GM19397 (cell line): ENCODE results near the gene CELSR2.

Experiments used
- ATAC-seq: cut with Tn5 transposase; IDR thresholded peaks from one replicate; pipeline ENCODE4 v1.9.1; 2021; ENCODE audit warnings: mild to moderate bottlenecking, moderate library complexity; ENCODE audit not compliant: unreplicated experiment

Gene CELSR2

DNA sequence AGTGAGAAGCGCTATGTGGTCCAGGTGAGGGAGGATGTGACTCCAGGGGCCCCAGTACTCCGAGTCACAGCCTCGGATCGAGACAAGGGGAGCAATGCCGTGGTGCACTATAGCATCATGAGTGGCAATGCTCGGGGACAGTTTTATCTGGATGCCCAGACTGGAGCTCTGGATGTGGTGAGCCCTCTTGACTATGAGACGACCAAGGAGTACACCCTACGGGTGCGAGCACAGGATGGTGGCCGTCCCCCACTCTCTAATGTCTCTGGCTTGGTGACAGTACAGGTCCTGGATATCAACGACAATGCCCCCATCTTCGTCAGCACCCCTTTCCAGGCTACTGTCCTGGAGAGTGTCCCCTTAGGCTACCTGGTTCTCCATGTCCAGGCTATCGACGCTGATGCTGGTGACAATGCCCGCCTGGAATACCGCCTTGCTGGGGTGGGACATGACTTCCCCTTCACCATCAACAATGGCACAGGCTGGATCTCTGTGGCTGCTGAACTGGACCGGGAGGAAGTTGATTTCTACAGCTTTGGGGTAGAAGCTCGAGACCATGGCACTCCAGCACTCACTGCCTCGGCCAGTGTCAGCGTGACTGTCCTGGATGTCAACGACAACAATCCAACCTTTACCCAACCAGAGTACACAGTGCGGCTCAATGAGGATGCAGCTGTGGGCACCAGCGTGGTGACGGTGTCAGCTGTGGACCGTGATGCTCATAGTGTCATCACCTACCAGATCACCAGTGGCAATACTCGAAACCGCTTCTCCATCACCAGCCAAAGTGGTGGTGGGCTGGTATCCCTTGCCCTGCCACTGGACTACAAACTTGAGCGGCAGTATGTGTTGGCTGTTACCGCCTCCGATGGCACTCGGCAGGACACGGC lies 2.2 kb downstream of the CELSR2 start:
- ATAC-seq: no peak

DNA sequence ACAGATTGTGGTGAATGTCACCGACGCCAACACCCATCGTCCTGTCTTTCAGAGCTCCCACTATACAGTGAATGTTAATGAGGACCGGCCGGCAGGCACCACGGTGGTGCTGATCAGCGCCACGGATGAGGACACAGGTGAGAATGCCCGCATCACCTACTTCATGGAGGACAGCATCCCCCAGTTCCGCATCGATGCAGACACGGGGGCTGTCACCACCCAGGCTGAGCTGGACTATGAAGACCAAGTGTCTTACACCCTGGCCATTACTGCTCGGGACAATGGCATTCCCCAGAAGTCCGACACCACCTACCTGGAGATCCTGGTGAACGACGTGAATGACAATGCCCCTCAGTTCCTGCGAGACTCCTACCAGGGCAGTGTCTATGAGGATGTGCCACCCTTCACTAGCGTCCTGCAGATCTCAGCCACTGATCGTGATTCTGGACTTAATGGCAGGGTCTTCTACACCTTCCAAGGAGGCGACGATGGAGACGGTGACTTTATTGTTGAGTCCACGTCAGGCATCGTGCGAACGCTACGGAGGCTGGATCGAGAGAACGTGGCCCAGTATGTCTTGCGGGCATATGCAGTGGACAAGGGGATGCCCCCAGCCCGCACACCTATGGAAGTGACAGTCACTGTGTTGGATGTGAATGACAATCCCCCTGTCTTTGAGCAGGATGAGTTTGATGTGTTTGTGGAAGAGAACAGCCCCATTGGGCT lies 3.0 kb downstream of the CELSR2 start:
- no peak for ATAC-seq

DNA sequence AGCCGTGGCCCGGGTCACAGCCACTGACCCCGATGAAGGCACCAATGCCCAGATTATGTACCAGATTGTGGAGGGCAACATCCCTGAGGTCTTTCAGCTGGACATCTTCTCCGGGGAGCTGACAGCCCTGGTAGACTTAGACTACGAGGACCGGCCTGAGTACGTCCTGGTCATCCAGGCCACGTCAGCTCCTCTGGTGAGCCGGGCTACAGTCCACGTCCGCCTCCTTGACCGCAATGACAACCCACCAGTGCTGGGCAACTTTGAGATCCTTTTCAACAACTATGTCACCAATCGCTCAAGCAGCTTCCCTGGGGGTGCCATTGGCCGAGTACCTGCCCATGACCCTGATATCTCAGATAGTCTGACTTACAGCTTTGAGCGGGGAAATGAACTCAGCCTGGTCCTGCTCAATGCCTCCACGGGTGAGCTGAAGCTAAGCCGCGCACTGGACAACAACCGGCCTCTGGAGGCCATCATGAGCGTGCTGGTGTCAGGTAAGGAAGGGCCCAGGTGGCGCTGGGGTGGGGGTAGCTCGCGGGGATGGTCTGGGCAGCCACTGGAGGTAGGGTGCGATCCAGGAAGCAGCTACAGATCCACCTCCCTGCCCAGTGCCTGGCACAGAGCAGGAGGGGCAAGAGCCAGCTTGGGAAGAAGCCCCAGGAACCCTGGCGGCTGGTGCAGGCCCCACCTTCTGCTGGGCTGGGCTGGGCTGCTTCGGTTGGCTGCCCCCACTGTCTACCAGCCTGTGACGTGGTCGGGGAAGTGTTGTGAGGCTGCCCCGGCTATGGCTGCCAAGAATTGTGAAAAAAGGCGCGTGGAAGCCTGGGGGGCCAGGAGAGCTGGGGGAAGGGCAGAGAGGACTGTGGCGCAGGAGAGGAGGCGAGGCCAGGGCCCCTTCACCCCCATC lies 3.8 kb downstream of the CELSR2 start:
- ATAC-seq: no peak

DNA sequence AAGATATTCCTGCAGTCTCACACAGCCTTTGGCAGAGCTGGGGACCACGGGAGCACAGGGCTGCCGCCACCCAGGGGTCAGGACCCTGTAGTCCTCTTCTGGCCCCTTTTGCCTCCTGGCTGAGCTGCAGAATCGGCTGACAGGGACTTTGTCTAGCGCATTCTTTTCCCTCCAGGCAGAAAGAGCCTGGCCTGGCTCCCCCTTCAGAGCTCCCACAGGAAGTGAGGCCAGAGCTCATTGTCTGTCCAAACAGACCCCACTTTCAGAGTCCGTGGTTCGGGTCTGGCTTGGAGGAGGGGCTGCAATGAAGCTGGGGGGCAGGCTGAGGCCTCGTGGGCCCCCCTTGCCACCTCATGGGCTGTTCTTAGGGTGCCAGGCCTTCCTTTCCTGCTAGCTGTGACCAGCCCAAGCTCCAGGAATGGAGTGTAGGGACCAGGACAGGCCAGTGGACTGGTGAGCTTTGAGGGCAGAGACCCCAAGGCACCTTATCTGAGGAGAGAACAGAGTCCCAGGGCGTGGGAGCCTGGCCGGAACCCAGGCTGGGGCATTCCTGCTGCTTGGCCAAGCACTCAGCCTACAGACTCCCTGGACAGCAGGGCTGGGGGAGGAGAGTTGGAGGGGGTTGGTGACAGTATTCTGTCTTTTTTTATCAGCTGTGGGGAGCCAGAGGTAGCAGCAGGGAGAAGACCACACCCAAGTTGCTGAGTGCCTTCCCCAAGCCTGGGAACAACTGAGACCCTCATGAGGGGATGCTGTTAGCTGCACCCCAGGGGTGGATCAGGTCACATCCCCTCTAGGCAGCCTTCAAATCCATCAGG lies 4.7 kb downstream of the CELSR2 start:
- ATAC-seq: no peak

DNA sequence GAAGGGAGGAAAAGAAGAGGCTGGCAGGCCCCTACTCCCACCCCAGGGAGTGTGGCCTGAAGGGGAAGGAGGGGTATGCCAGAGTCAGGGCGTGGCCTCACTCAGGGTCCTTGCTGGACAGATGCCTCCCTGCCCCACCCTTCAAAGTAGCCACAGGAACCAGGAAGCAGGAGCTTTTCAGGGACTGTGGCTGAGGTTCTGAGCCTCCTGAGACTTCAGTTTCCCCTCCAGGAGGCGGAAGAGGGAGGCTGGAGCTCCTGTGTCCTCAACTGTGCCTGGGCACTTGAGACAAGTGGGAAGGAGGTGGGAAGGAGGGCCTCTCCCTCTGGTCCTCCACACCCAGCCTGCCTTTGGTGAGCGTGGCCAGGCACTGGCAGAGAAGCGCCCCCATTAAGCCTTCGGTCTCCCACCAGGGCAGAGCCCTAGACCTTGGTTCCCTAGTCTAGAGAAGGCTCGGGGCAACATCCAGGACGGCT lies 5.3 kb downstream of the CELSR2 start:
- no peak for ATAC-seq

DNA sequence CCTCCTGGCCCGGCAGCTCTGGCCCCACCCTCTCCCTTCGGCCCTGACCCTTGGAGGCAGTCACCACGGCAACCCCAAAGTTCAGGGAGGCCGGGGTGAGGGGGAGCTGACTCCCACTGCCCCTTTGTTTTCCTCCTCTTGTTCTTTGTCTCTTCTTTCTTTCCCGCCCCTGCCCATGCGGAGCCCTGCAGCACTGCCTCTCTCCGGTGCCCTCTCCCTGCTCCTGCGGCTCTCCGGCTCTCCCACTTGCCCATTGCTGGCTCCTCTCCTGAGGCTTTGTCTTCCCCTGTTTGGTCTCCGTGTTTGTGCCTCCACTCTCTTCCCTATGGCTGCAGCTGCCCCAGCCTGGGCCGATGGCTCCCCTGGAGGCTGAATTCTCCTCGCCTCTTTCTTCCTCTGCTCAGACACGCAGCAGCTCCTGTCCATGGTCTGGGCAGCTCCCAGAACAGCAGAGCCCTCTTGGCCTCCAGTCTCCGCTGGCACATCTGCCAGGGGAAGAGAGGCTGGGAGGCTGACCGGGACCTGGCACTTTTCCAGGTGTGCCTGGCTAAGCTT lies 5.8 kb downstream of the CELSR2 start:
- ATAC-seq: no peak

DNA sequence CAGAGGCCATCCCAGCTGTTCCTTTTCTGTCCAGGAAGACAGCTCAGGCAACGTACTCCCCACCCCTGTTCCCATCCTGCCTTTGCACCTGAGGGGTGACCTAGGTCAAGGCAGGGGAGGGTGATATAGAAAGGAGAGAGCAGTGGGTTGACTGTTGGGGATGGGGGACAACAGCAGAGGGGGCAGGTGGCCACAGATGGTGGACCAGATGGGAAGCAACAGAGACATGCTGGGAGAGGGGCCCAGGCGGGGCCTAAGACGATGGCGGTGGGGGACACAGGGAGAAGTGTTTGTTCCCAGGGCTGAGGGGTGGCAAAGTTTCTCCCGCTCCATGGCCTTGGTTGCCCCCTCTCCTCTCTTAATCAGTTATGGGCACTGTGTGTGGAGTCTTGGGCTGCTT lies 6.3 kb downstream of the CELSR2 start:
- no peak for ATAC-seq

DNA sequence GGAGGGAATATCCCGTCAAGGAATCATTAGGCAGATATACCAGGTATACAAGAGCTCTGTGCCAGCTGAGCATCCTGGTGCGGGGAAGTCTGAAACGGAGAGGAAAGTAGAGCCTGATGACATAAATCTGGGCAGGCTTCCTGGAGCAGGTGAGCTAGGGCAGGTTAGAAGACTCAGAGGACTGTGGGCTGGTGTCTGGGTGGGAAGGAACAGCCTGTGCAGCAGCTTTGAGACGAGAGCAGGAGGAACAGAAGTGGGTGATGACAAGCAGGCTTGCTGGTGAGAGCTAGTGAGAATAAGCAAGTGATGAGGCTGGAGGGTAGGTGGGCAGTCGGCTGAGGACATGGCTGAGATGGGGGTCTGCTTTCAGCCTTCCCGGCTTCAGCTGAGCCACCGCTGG lies 6.7 kb downstream of the CELSR2 start:
- ATAC-seq: no peak

DNA sequence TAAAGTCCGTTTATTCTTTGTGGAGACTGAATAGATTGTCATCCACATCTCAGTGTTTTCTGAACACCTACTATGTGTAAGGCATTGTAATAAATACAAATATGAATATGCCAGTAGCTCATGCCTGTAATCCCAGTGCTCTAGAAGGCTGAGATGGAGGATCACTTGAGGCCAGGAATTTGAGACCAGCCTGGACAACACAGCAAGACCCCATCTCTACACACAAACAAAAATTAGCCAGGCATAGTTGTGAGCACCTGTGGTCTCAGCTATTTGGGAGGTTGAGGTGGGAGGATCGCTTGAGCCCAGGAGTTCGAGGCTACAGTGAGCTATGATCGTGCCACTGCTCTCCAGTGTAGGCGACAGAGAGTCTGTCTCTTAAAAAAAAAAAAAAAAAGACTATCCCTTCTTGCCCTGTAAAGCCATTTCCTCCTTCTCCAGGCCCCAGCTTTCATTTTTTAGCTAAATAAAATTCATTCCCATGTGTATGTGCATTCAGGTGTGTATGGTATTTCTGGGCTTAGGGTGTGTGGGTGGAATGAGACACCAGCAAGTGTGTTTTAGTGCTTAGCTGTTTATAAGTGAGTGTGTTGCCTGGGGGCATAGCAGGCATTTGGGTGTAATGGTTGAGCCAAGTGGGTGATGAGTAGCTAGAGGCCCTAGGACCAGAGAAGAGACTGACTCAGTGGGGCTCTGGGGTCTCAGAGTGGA lies 7.8 kb downstream of the CELSR2 start:
- ATAC-seq: no peak

DNA sequence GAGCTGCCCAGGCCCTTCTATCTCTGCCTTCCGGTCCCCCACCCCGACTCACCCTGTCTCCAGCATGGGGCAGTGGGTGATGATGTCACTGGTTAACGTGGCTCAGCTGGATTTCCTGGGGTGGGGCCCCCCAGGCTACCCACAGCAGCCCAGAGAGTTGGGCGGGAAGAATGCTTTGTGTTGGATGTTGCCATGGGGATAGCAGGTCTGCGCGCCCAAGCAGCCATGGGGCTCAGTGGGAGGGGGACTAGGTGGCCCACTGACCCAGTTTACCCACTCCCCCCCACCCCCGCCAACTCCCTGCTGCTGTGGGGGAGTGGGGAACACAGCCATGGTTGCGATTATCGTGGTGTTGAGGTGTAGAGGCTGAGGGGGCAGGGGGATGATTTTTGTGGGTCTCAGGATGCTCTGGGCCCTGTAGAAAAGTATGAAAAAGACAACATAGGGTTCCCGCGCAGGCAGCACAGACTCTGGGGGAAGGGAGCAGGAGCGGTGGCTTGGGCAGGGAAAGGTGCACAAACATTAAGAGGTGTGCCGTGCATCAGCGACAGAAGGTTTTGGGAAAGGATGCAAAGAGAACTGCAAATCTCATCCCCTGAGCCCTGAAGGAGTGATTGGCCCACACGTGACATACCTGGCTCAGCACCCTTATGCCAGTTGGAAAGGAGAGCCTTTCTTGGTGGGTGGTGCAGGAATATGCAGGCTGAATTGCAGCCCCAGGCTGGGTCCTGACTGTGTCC lies 8.5 kb downstream of the CELSR2 start:
- no peak for ATAC-seq

DNA sequence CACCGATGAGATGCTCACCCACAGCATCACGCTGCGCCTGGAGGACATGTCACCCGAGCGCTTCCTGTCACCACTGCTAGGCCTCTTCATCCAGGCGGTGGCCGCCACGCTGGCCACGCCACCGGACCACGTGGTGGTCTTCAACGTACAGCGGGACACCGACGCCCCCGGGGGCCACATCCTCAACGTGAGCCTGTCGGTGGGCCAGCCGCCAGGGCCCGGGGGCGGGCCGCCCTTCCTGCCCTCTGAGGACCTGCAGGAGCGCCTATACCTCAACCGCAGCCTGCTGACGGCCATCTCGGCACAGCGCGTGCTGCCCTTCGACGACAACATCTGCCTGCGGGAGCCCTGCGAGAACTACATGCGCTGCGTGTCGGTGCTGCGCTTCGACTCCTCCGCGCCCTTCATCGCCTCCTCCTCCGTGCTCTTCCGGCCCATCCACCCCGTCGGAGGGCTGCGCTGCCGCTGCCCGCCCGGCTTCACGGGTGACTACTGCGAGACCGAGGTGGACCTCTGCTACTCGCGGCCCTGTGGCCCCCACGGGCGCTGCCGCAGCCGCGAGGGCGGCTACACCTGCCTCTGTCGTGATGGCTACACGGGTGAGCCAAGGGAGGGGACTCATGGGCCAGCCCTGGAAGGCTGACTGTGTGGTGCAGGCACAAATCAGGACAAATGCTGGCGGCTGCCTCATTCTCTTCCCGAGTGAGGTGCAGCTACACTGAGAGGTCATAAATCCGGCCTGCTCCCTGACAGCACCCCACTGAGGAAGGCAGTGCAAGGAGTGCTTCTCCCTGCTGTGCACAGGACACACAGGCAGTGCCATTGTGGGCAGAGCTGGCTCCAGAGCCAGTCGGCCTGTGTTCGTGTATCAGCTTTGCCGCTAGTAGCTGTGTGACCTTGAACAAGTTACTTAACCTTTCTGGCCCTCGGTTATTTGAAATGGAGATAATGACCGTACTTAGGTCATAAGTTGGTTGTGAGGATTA lies 9.4 kb downstream of the CELSR2 start:
- ATAC-seq: no peak

DNA sequence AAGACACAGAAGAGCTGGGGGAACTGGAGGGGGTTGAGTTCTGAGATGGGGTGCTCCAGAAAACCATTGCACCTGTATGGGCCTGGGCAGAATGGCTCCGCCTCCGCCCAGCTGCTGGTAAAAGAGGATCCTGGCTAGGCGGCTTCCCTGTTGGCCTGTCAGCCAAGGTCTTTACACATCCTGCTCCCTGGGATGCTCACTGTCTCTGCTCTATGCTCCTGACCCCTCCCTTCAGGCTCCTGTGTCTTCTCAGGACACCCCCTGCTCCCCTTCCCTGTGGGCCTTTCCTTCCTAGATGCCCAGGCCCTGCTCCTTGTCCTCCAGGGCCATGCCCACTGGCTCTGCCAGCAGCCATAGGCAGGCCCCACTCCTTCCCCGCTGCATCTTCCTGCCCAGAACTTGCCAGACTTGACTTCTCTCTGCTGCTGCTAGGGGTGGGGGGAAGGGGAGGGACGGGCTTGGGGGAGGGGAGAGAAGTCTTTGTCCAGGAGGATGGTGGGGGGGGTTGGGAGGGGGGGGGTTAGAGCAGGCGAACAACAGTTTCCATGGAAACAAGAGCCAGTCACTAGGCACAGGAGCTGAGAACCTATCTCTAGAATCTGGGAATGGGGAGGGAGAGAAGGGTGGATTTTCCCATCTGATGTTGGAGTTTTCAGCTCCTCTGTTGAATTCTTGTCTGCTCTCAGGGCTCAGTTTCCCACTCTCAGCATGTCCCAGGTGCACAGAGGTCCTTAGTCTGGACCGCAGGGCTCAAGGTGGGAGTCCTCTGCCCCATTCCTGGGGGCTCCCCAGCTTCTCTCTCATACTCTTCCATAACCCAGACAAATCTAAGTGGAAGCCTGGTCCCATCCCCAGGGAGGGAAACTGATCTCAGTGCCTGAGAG lies 10.6 kb downstream of the CELSR2 start:
- ATAC-seq: no peak

DNA sequence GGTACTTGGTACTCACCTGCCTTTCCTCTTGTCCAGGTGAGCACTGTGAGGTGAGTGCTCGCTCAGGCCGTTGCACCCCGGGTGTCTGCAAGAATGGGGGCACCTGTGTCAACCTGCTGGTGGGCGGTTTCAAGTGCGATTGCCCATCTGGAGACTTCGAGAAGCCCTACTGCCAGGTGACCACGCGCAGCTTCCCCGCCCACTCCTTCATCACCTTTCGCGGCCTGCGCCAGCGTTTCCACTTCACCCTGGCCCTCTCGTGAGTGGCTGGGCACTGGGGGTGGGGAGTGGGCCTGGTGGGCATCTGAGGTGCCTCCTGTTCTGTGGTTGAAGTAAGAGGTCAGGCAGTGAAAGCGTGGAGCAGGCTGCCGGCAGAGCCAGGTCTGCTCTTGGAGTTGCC lies 11.7 kb downstream of the CELSR2 start:
- no peak for ATAC-seq

DNA sequence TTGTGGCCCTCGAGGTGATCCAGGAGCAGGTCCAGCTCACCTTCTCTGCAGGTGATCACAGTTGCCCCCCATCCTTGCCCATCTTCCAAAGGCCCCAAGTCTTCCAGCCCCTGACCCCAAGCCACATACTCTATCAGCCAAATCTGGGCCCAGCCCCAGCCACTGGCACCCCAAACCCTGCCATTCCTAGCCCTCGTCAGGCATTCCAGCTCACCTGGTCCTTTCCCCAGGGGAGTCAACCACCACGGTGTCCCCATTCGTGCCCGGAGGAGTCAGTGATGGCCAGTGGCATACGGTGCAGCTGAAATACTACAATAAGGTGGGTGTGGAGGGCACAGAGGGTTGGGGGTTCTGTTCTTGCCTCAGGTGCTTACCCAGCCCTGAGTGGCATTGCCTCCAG lies 12.2 kb downstream of the CELSR2 start:
- ATAC-seq: no peak

DNA sequence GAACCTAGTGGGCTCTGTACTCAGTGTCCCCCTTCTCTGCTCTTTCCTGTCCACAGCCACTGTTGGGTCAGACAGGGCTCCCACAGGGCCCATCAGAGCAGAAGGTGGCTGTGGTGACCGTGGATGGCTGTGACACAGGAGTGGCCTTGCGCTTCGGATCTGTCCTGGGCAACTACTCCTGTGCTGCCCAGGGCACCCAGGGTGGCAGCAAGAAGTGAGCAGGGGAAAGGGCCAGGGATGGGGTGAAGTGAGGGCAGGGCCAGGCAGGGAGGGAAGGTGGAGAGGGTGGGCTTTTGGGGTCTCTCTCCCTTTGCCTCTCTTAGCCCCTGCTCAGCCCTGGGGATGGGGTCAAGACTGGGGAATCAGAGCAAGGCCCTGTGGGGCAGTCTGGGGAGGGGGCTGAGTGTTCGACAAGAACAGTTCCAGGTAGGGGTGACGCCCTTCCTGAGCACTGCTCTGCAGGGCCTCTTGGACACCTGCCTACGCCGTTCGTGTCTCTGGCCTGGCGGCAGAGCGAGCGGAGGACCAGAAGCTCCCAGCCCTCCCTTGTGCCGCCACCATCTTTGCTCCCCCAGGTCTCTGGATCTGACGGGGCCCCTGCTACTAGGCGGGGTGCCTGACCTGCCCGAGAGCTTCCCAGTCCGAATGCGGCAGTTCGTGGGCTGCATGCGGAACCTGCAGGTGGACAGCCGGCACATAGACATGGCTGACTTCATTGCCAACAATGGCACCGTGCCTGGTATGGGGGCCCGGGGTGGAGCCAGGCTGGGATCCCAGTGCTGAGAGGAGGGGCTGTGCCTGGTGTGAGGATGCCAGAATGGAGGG lies 13.1 kb downstream of the CELSR2 start:
- no peak for ATAC-seq

DNA sequence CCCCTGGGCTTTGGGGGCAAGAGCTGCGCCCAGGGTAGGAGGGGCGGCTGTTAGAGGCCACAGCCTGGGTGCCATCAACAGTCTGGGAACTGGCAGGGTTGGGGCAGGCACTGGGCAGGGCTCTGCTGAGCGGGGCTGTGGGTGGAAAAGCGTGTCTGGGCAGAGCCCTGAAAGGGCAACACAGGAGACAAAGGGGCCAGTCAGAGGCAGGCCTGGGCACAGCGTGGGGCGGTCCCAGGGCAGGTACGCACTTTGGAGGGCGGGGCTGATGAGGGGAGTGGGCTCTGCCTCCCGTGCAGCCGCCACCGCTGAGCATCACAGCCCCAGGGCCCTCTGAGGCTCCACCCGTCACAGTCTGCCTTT lies 13.9 kb downstream of the CELSR2 start:
- ATAC-seq: no peak
